Retina (tissue), 1 donor: ENCODE data around the gene ADAMTS6.
"Not testable (repeated sequence)": the region's sequence is repeated elsewhere in the genome, so short reads cannot be mapped to it uniquely, and the experiment has no call there.

Source experiments
- DNase-seq: peaks from one replicate; pipeline ENCODE4 v3.0.0-alpha.2; 2016

The ADAMTS6 gene

DNA sequence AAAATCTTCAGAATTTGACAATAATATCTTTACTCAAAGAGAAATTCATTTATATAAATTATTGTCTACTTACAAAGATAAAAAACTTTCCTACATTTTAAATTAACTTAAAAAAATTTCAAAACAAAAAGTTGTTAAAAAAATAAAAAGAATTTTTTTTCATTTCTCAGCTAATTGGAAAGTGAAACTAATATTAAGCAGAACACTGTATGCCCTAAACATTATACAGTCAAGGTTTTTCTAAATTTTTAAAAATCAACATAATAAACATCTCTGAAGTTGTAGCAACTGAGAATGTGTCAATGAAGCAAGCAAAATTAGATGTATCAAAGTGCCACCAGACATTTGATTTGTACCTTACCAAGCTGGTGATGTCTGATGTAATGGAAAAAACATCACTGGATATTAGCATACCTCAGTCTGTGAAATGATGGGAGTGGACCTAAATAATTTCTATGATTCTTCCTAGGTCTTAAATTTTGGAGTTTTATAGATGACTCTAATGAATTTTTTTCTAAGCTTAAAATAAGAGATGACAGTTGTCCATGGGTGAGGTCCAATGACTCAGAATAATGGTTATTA, 290.1 kb downstream of the ADAMTS6 start:
- DNase-seq: no peak

DNA sequence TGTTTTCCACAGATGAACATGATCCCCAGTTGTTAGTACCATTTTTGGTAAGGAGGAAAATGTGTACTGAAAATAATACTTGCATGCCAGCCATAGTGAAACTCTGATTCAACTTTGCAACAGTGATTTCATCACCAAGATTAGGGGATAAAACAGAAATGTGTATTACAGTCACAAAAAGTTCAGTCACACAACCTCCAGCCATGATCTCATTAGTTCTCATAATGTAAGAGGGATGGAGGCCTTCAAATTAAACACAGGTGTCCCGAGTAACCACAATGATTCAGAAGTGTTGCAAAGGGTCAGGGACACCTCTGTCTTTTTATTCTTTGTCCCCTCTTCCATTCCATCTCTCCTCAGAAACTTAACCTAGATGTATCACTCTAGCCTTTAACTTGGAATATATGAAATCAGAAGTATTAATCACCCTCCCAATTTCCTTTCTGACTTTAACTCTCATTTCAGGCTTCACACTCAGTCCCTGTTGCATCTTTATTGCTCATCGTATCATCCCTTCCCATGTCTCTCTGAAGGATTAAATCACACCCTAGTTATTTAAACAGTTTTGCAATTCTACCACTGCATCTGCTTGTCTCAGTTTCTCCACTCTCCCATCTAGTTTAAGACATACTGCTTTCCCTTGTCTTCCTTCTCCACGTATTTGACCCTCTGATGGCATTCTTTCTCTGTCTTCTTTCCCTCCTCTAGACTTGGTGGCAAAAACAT, 291.2 kb downstream of the ADAMTS6 start:
- DNase-seq: no peak

- DNase-seq: no peak
These were observed 295.0 kb downstream of the ADAMTS6 start for GRCh38 chr5:65186646-65187227.

- no peak for DNase-seq
These were observed 296.3 kb downstream of the ADAMTS6 start for GRCh38 chr5:65185468-65185867.

GRCh38 chr5:65184780-65185179, 296.9 kb downstream of the ADAMTS6 start:
- DNase-seq: peak; percentile 64

- DNase-seq: not testable (repeated sequence)
These were observed 307.5 kb downstream of the ADAMTS6 start for GRCh38 chr5:65174231-65174630.

- no peak for DNase-seq
These were observed 308.6 kb downstream of the ADAMTS6 start for GRCh38 chr5:65173130-65173525.

- DNase-seq: no peak
These were observed 309.1 kb downstream of the ADAMTS6 start for GRCh38 chr5:65172486-65173129.

- no peak for DNase-seq
These were observed 310.1 kb downstream of the ADAMTS6 start for GRCh38 chr5:65171645-65172044.

GRCh38 chr5:65163698-65164097, 318.0 kb downstream of the ADAMTS6 start:
- no peak for DNase-seq

DNA sequence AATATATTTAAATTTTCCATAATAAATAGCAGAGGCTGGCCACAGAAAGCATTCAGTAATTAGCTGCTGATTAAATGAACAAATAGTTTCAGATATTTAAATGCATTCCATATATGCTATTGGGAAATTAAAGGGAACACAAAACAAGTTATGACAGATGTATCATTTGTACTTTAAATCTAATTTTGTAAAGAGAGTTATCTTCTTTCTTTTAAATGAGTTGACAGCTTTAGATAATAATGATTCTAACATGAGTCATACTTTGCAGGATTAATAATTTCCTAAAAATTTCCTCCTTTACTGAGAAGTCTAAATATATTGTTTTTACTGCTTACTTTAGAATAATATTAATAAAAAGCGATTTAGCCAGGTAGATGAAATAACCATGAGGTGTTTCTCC, 320.1 kb downstream of the ADAMTS6 start:
- no peak for DNase-seq

- no peak for DNase-seq
These were observed 323.7 kb downstream of the ADAMTS6 start for GRCh38 chr5:65157906-65158603.

- DNase-seq: no peak
These were observed 324.8 kb downstream of the ADAMTS6 start for GRCh38 chr5:65156933-65157332.

GRCh38 chr5:65152131-65152530, 329.6 kb downstream of the ADAMTS6 start:
- DNase-seq: no peak

- no peak for DNase-seq
These were observed 330.1 kb downstream of the ADAMTS6 start for GRCh38 chr5:65151614-65152013.

- DNase-seq: no peak
These were observed 331.0 kb downstream of the ADAMTS6 start for GRCh38 chr5:65150599-65151304.

DNA sequence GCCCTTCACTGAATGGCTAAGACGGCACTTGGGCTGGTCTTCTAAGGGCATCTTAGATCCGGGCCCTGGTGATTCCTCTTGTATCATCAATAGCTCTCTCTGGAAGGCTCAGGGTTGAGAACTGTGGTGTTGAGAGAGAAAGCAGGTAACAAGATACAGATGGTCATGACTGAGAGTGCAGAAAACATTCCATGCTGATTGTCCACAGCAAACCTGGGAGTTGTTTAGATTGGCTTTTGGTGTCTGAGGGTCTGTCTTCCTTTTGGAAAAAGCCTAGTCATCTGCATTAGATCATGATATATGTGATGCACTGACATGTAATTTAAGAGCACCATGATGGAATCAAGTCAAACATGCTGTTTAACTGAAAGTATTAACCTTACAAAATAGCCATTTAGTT, 331.9 kb downstream of the ADAMTS6 start:
- DNase-seq: no peak

GRCh38 chr5:65144136-65144871, 337.4 kb downstream of the ADAMTS6 start:
- no peak for DNase-seq

- DNase-seq: no peak
These were observed 339.2 kb downstream of the ADAMTS6 start for GRCh38 chr5:65142511-65143011.

- no peak for DNase-seq
These were observed 339.7 kb downstream of the ADAMTS6 start for GRCh38 chr5:65142016-65142415.

GRCh38 chr5:65141493-65141892, 340.2 kb downstream of the ADAMTS6 start:
- no peak for DNase-seq

DNA sequence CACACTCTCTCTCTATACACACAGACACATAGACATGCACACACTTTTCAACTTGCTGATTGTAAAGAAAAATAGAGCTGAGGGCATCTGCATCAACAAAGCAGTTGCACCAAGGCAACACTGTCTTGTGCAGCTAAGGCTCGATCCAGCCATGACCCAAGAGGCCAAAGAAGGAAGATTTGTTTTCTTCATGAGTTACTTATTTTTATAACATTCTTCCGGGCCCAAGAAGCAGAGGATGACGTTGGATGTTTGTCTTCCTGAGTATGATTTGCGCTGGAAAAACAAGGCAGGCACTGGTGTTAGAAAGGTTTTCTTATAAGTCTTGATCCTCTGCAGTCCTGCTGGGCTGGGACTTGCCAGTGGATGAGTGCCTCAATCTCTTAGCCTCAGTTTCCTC, 344.1 kb downstream of the ADAMTS6 start:
- DNase-seq: no peak
